Tibial artery (tissue), 4 donors: Measurements from ENCODE around the gene PRDM16.

Source experiments
- DNase-seq, 2 donors: peaks; one replicate each; pipeline ENCODE4 v3.0.0-alpha.2; 2019
- H3K27ac ChIP-seq, 2 donors: fragments of 200-600 bp; sonication (generic) in 1 of 2; 1 replicate in 1 of 2; 2 replicates in 1 of 2; pipeline ENCODE4 v1.5.1; 2018 to 2019; ENCODE audit warnings: mild to moderate bottlenecking in 1 of 2
- H3K27me3 ChIP-seq, 2 donors: fragments of 200-600 bp; sonication (generic) in 1 of 2; one replicate each; pipeline versions ENCODE4 v1.5.1 to v1.6.0; 2016 to 2019
- H3K36me3 ChIP-seq, 3 donors: fragments of 200-600 bp; sonication (generic) in 2 of 3; one replicate each; pipeline ENCODE4 v1.5.1; 2016 to 2019; ENCODE audit warnings: mild to moderate bottlenecking in 2 of 3
- H3K4me1 ChIP-seq, 4 donors: fragments of 200-600 bp; sonication (generic) in 2 of 4; 1 replicate in 3 of 4; 2 replicates in 1 of 4; pipeline ENCODE4 v1.5.1; 2016 to 2019
- H3K4me3 ChIP-seq, 2 donors: fragments of 200-600 bp; sonication (generic) in 1 of 2; 1 replicate in 1 of 2; 2 replicates in 1 of 2; pipeline ENCODE4 v1.5.1; 2018 to 2019; ENCODE audit warnings: mild to moderate bottlenecking in 2 of 2
- H3K9me3 ChIP-seq, 3 donors: fragments of 200-600 bp; sonication (generic) in 1 of 3; one replicate each; pipeline ENCODE4 v1.5.1; 2016 to 2019
- intact Hi-C: fragments of 100-400 bp; cut with DNase I; formaldehyde crosslinking; loops from one replicate; pipeline ENCODE4 v1.15.0; 2023; ENCODE audit warnings: low total_unique reads
- TF ChIP-seq, protein P1 (sequence below), 2 experiments: fragments of 200-600 bp in 1 of 2; fragments of 450-650 bp in 1 of 2; IDR thresholded peaks; one replicate each; pipeline ENCODE4 v1.5.1; 2017 to 2019; ENCODE audit warnings: antibody characterized with exemption in 2 of 2, mild to moderate bottlenecking in 1 of 2, moderate library complexity in 1 of 2

PRDM16 gene

DNA sequence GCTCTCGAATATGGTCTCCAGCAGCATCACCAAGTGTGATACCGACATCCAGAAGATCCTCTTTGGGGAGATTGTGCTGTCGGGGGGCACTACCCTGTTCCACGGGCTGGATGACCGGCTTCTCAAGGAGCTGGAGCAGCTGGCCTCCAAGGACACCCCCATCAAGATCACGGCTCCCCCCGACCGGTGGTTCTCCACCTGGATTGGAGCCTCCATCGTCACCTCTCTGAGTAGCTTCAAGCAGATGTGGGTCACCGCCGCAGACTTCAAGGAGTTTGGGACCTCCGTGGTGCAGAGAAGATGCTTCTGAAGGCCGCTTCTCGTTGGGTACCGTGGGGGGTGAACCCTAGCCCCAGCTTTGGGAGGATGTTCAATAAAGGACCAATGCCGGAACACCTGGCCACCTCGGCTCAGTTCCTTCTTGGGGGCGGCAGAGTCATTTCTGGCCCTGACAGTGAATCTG lies 46.5 kb upstream of the PRDM16 start:
- peak in 1 of 2 donors; percentile 51 for DNase-seq
- no peak overlapping the region for H3K27ac ChIP-seq
- no peaks in the 10 kb centered on the region for H3K4me1 ChIP-seq
- H3K4me3 ChIP-seq = no peak overlapping the region
- TF ChIP-seq, protein P1, sequence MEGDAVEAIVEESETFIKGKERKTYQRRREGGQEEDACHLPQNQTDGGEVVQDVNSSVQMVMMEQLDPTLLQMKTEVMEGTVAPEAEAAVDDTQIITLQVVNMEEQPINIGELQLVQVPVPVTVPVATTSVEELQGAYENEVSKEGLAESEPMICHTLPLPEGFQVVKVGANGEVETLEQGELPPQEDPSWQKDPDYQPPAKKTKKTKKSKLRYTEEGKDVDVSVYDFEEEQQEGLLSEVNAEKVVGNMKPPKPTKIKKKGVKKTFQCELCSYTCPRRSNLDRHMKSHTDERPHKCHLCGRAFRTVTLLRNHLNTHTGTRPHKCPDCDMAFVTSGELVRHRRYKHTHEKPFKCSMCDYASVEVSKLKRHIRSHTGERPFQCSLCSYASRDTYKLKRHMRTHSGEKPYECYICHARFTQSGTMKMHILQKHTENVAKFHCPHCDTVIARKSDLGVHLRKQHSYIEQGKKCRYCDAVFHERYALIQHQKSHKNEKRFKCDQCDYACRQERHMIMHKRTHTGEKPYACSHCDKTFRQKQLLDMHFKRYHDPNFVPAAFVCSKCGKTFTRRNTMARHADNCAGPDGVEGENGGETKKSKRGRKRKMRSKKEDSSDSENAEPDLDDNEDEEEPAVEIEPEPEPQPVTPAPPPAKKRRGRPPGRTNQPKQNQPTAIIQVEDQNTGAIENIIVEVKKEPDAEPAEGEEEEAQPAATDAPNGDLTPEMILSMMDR (IDR thresholded peaks at IDR 0.05) = no peak
- no peaks in the 10 kb centered on the region for H3K9me3 ChIP-seq
- peaks cover 0 to 12% of the 10 kb centered on the region in 2 donors for H3K27me3 ChIP-seq
- intact Hi-C loops = no loop called here
- no peaks in the 10 kb centered on the region for H3K36me3 ChIP-seq

DNA sequence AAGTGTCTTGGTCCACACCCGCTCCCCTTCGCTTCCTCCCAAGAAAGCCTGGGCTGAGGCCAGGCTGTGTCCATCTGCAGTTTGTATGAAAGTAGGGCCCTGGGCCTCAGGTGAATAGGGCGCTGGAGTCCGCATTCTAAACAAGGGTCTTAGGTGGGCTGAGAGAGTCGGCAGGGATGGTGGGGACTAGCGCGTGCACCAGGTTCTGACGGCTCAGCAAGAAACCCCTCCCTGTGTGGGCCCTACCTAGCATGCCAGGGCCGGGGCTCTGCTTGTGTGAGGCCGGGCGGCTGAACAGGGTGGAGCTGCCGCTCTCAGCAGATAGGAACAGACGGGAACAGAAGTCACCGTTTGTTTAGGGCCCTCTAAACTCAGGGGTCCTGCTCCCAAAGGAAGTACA lies 46.0 kb upstream of the PRDM16 start:
- DNase-seq = peak; percentile 13 to 33
- intact Hi-C loops = no loop called here

DNA sequence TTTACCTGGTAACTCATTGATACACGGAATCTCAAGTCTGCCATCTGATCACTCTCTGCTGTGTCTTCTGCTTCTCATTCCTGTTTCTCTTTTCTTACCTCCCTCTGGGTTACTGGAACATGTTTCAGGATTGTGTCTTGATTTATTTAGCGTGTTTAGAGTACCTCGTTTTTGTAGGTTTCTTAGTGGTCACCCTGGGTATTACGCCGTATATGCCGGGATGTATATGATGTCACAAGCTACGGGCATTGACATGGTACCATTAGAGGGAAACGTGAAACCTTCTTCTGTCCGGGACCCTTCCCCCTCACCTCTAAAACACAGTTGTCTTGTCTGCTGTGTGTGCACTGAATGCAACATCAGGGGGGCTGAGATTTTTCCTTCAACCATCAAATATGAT lies 45.0 kb upstream of the PRDM16 start:
- no peaks in the 10 kb centered on the region for H3K36me3 ChIP-seq
- no peaks in the 10 kb centered on the region for H3K9me3 ChIP-seq
- H3K27me3 ChIP-seq = peaks cover 0 to 17% of the 10 kb centered on the region in 2 donors
- DNase-seq = no peak
- no peak overlapping the region for H3K27ac ChIP-seq
- H3K4me3 ChIP-seq = no peak overlapping the region
- H3K4me1 ChIP-seq = no peaks in the 10 kb centered on the region
- intact Hi-C loops = no loop called here
- TF ChIP-seq, protein P1 (IDR thresholded peaks at IDR 0.05) = no peak

More for the DNA sequence above, 46.0 kb upstream of the PRDM16 start:
- H3K4me1 ChIP-seq = no peaks in the 10 kb centered on the region
- TF ChIP-seq, protein P1 (IDR thresholded peaks at IDR 0.05) = no peak
- H3K9me3 ChIP-seq = no peaks in the 10 kb centered on the region
- H3K27ac ChIP-seq = no peak overlapping the region
- no peak overlapping the region for H3K4me3 ChIP-seq
- H3K27me3 ChIP-seq = peaks cover 0 to 12% of the 10 kb centered on the region in 2 donors
- H3K36me3 ChIP-seq = no peaks in the 10 kb centered on the region

DNA sequence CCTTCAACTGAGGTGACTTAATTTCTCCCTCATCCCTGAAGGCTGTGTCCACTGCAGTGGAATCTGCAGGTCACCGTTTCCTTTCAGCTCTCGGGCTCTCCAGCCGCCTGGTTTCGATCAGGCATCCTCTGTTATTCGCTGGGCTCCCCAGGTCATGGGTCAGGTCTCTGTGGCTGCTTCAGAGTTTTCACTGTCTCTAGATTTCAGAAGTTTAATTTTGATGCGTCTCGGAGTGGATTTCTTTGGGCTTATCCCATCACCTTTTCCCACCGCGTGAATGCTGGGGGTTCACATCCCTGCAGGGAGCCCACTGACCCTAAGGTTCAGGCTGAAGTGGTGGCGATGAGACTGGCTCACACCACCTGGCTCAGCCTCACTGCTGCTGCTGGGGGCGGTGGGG lies 44.4 kb upstream of the PRDM16 start:
- Histone ChIP-seq H3K27me3 (peaks cover 0 to 22% of the 10 kb centered on the region in 2 donors), H3K4me3 (no peak overlapping the region), H3K9me3 (no peaks in the 10 kb centered on the region), H3K27ac (no peak overlapping the region), H3K4me1 (no peaks in the 10 kb centered on the region), H3K36me3 (no peaks in the 10 kb centered on the region)
- TF ChIP-seq, protein P1 (IDR thresholded peaks at IDR 0.05) = no peak
- intact Hi-C loops = no loop called here
- DNase-seq = no peak

DNA sequence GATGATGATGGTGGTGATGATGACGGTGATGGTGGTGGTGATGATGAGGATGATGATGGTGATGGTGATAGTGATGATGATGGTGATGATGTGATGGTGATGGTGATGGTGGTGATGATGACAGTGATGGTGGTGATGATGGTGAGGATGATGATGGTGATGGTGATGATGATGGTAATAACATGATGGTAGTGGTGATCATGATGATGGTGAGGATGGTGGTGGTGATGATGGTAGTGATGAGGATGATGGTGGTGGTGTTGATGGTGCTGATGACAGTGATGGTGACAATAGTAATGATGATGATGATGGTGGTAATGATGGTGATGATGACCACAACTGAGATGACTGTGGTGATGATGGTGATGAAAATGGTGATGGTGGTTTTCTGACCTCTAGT lies 42.9 kb upstream of the PRDM16 start:
- Histone ChIP-seq H3K27ac (no peak overlapping the region), H3K36me3 (no peaks in the 10 kb centered on the region), H3K4me1 (no peaks in the 10 kb centered on the region), H3K9me3 (no peaks in the 10 kb centered on the region), H3K27me3 (peaks cover 0 to 37% of the 10 kb centered on the region in 2 donors), H3K4me3 (no peak overlapping the region)
- intact Hi-C loops = no loop called here
- TF ChIP-seq, protein P1 (IDR thresholded peaks at IDR 0.05) = no peak
- no peak for DNase-seq
